Activated B cell treated with CpG ODN at 0.5 μM for 24 hours (primary cell): Measurements from ENCODE around the gene KCTD10. TPM values are rescaled to one million over a fixed set of nuclear protein-coding genes. Genes with fewer than 3 reads are reported as not detected.

Source experiments
- ATAC-seq: fragments of 200-7000 bp; cut with Tn5 transposase; one replicate; pipeline ENCODE4 v1.10.0; 2021; ENCODE audit warnings: low read depth, mild to moderate bottlenecking, moderate library complexity
- CTCF ChIA-PET: fragments of 350-600 bp; sonication (Branson Sonifier 250); formaldehyde crosslinking; loops from one replicate; lab custom pipeline; 2021; ENCODE audit warnings: antibody characterized with exemption; lab: Charles Lee
- POLR2A ChIA-PET: fragments of 350-600 bp; sonication (Branson Sonifier 250); formaldehyde crosslinking; loops from one replicate; lab custom pipeline; 2021; ENCODE audit warnings: antibody characterized with exemption; lab: Charles Lee
- DNase-seq: peaks from one replicate; pipeline ENCODE4 v3.0.0; 2022
- H3K27ac Mint-ChIP-seq: one replicate; pipeline ENCODE4 v1.8.0; 2020; ENCODE audit warnings: mixed read lengths
- H3K27me3 Mint-ChIP-seq: one replicate; pipeline ENCODE4 v1.8.0; 2021; ENCODE audit warnings: mixed read lengths
- H3K36me3 Mint-ChIP-seq: one replicate; pipeline ENCODE4 v1.8.0; 2021; ENCODE audit warnings: low read depth, mixed read lengths
- H3K4me1 Mint-ChIP-seq: one replicate; pipeline ENCODE4 v1.8.0; 2021; ENCODE audit warnings: mixed read lengths
- H3K4me3 Mint-ChIP-seq: one replicate; pipeline ENCODE4 v1.8.0; 2020; ENCODE audit warnings: mild to moderate bottlenecking, mixed read lengths
- H3K9me3 Mint-ChIP-seq: one replicate; pipeline ENCODE4 v1.8.0; 2020; ENCODE audit warnings: mixed read lengths
- intact Hi-C: fragments of 100-400 bp; cut with micrococcal nuclease; formaldehyde crosslinking; loops from one replicate; pipeline ENCODE4 v1.15.1; 2024
- total RNA-seq: library from RNA; stranded (reverse); gene quantifications from 2 replicates; pipeline ENCODE4 v1.2.3, GENCODE V29; 2022
- TF ChIP-seq, protein P1 (sequence below): fragments of 200-600 bp; IDR thresholded peaks from one replicate; pipeline ENCODE4 v1.8.0; 2022; ENCODE audit warnings: antibody characterized with exemption, mild to moderate bottlenecking

KCTD10 gene
- total RNA-seq, 1 donor from 2014 or later, result 38.7 TPM

- H3K27ac Mint-ChIP-seq, result no peak overlapping the region
- no peak overlapping the region for H3K4me3 Mint-ChIP-seq
- H3K36me3 Mint-ChIP-seq, result peaks cover 91% of the 10 kb centered on the region
- DNase-seq (no peak), ATAC-seq (no peak)
- H3K9me3 Mint-ChIP-seq, result no peaks in the 10 kb centered on the region
- H3K27me3 Mint-ChIP-seq, result no peaks in the 10 kb centered on the region
- intact Hi-C loops, result no loop called here
- CTCF ChIA-PET, result no interaction called here
- POLR2A ChIA-PET, result no interaction called here
- TF ChIP-seq, protein P1, sequence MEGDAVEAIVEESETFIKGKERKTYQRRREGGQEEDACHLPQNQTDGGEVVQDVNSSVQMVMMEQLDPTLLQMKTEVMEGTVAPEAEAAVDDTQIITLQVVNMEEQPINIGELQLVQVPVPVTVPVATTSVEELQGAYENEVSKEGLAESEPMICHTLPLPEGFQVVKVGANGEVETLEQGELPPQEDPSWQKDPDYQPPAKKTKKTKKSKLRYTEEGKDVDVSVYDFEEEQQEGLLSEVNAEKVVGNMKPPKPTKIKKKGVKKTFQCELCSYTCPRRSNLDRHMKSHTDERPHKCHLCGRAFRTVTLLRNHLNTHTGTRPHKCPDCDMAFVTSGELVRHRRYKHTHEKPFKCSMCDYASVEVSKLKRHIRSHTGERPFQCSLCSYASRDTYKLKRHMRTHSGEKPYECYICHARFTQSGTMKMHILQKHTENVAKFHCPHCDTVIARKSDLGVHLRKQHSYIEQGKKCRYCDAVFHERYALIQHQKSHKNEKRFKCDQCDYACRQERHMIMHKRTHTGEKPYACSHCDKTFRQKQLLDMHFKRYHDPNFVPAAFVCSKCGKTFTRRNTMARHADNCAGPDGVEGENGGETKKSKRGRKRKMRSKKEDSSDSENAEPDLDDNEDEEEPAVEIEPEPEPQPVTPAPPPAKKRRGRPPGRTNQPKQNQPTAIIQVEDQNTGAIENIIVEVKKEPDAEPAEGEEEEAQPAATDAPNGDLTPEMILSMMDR, result no peak
- H3K4me1 Mint-ChIP-seq, result no peaks in the 10 kb centered on the region
Observed at GRCh38 chr12:109513977-109514376, 36.9 kb upstream of the KCTD10 start.

DNA sequence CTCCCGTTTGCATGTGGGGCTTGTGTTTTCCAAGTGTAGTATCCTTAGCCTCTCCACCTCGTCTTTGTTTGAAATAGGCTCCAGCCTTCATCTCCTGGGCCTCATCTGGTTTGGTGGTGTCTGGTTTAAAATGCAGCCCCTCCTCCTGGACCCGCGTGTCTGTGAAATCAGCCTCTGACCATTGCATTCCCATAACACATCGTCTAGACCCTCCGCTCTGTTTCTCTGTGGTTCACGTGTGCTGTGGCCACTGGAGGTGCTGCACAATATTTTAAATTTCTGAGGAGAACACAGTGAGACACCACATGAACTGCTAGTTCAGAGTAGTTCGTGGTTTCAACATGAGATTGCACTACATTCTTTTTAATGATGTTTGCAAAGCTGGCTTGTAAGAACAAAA is 36.0 kb upstream of the KCTD10 start:
- ATAC-seq, result no peak
- TF ChIP-seq, protein P1, result no peak
- POLR2A ChIA-PET, result no interaction called here
- Mint-ChIP-seq H3K27me3 (no peaks in the 10 kb centered on the region), H3K4me1 (no peaks in the 10 kb centered on the region), H3K9me3 (no peaks in the 10 kb centered on the region), H3K4me3 (no peak overlapping the region), H3K36me3 (peaks cover 89% of the 10 kb centered on the region), H3K27ac (no peak overlapping the region)
- no peak for DNase-seq
- CTCF ChIA-PET, result no interaction called here
- intact Hi-C loops, result no loop called here

GRCh38 chr12:109512608-109513007 is 35.5 kb upstream of the KCTD10 start:
- Mint-ChIP-seq H3K4me3 (no peak overlapping the region), H3K36me3 (peaks cover 89% of the 10 kb centered on the region), H3K27me3 (no peaks in the 10 kb centered on the region), H3K27ac (no peak overlapping the region), H3K4me1 (no peaks in the 10 kb centered on the region), H3K9me3 (no peaks in the 10 kb centered on the region)
- CTCF ChIA-PET, result no interaction called here
- intact Hi-C loops, result no loop called here
- DNase-seq, result no peak
- ATAC-seq, result no peak
- TF ChIP-seq, protein P1, result no peak
- POLR2A ChIA-PET, result no interaction called here

GRCh38 chr12:109510196-109510595 is 33.1 kb upstream of the KCTD10 start:
- TF ChIP-seq, protein P1, result no peak
- Mint-ChIP-seq H3K4me1 (no peaks in the 10 kb centered on the region), H3K27me3 (no peaks in the 10 kb centered on the region), H3K27ac (no peak overlapping the region), H3K36me3 (peaks cover 92% of the 10 kb centered on the region), H3K9me3 (no peaks in the 10 kb centered on the region), H3K4me3 (no peak overlapping the region)
- no peak for ATAC-seq
- POLR2A ChIA-PET, result no interaction called here
- CTCF ChIA-PET, result no interaction called here
- intact Hi-C loops, result no loop called here
- DNase-seq, result no peak

GRCh38 chr12:109504068-109504467 is 27.0 kb upstream of the KCTD10 start:
- ChIA-PET POLR2A (no interaction called here), CTCF (no interaction called here)
- Mint-ChIP-seq H3K27ac (no peak overlapping the region), H3K36me3 (peaks cover 89% of the 10 kb centered on the region), H3K4me1 (no peaks in the 10 kb centered on the region), H3K4me3 (no peak overlapping the region), H3K27me3 (no peaks in the 10 kb centered on the region), H3K9me3 (no peaks in the 10 kb centered on the region)
- ATAC-seq, result no peak
- intact Hi-C loops, result no loop called here
- DNase-seq, result no peak
- TF ChIP-seq, protein P1, result no peak
